Erythroblast (primary cell): ENCODE data around the gene CPOX.

Experiments
- GATA1 ChIP-seq: IDR thresholded peaks from 2 replicates; pipeline ENCODE4 v1.6.1; 2011; ENCODE audit warnings: low read depth, mild to moderate bottlenecking, control low read depth, low read length, moderate library complexity
- POLR2A ChIP-seq: IDR thresholded peaks from 2 replicates; pipeline ENCODE4 v1.6.1; 2011; ENCODE audit warnings: mild to moderate bottlenecking, low read length

DNA sequence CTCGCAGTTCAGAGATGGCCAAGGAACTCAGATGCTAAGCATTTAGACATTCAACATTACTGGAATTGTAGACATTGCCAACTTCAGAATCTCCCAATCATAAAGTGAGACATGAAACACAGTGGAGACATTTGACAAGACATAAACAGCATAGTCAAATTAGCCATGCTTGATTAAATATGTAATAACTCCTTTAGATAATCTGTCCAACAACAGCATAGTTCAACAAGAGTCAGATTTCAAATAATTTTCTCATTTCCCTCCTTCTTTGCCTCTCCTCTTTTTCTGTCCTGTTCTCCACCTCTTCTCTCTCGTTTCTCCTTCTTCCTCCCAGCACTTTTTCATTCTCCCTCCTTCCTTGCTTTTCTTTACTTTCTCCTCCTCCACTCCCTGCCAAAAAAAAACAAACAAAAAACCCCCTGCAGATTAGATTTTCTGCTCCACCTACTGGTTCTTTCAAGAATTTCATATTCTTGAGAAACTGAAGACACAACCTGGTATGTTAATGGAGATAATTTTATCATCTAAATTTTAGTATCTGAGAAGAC, 20.2 kb downstream of the CPOX start:
- TF ChIP-seq POLR2A (no peak), GATA1 (no peak)
